ENCODE results near the gene BTBD9. TPM values are rescaled to one million over a fixed set of nuclear protein-coding genes. Genes with fewer than 3 reads are reported as not detected.

The BTBD9 gene
- total and polyA plus RNA-seq, 9 of the 15 experiments (the other 6 are each of a cell fraction or from before 2014, with no cell fraction given) = 0.08 to 1.6 (median 0.58) TPM

DNA sequence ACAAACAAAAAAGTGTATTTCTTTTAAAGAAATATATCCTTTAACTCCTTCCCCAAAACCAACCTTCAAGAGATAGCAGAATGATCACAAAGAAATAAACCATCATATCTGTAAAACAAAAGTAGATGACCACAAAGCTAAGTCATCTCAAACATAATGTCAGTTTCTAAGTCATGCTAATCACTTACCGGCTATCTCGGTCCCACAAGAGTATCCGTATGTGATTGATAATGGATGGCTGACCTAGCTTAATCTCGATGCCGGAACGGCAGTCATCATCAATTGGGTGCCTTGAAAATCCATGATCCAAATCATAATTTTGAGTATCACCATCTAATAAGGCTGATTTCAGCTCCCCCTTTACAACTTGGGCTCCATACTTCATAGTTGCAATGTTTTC is 59.7 kb downstream of the BTBD9 start (continued):
- TF ChIP-seq, protein P1, sequence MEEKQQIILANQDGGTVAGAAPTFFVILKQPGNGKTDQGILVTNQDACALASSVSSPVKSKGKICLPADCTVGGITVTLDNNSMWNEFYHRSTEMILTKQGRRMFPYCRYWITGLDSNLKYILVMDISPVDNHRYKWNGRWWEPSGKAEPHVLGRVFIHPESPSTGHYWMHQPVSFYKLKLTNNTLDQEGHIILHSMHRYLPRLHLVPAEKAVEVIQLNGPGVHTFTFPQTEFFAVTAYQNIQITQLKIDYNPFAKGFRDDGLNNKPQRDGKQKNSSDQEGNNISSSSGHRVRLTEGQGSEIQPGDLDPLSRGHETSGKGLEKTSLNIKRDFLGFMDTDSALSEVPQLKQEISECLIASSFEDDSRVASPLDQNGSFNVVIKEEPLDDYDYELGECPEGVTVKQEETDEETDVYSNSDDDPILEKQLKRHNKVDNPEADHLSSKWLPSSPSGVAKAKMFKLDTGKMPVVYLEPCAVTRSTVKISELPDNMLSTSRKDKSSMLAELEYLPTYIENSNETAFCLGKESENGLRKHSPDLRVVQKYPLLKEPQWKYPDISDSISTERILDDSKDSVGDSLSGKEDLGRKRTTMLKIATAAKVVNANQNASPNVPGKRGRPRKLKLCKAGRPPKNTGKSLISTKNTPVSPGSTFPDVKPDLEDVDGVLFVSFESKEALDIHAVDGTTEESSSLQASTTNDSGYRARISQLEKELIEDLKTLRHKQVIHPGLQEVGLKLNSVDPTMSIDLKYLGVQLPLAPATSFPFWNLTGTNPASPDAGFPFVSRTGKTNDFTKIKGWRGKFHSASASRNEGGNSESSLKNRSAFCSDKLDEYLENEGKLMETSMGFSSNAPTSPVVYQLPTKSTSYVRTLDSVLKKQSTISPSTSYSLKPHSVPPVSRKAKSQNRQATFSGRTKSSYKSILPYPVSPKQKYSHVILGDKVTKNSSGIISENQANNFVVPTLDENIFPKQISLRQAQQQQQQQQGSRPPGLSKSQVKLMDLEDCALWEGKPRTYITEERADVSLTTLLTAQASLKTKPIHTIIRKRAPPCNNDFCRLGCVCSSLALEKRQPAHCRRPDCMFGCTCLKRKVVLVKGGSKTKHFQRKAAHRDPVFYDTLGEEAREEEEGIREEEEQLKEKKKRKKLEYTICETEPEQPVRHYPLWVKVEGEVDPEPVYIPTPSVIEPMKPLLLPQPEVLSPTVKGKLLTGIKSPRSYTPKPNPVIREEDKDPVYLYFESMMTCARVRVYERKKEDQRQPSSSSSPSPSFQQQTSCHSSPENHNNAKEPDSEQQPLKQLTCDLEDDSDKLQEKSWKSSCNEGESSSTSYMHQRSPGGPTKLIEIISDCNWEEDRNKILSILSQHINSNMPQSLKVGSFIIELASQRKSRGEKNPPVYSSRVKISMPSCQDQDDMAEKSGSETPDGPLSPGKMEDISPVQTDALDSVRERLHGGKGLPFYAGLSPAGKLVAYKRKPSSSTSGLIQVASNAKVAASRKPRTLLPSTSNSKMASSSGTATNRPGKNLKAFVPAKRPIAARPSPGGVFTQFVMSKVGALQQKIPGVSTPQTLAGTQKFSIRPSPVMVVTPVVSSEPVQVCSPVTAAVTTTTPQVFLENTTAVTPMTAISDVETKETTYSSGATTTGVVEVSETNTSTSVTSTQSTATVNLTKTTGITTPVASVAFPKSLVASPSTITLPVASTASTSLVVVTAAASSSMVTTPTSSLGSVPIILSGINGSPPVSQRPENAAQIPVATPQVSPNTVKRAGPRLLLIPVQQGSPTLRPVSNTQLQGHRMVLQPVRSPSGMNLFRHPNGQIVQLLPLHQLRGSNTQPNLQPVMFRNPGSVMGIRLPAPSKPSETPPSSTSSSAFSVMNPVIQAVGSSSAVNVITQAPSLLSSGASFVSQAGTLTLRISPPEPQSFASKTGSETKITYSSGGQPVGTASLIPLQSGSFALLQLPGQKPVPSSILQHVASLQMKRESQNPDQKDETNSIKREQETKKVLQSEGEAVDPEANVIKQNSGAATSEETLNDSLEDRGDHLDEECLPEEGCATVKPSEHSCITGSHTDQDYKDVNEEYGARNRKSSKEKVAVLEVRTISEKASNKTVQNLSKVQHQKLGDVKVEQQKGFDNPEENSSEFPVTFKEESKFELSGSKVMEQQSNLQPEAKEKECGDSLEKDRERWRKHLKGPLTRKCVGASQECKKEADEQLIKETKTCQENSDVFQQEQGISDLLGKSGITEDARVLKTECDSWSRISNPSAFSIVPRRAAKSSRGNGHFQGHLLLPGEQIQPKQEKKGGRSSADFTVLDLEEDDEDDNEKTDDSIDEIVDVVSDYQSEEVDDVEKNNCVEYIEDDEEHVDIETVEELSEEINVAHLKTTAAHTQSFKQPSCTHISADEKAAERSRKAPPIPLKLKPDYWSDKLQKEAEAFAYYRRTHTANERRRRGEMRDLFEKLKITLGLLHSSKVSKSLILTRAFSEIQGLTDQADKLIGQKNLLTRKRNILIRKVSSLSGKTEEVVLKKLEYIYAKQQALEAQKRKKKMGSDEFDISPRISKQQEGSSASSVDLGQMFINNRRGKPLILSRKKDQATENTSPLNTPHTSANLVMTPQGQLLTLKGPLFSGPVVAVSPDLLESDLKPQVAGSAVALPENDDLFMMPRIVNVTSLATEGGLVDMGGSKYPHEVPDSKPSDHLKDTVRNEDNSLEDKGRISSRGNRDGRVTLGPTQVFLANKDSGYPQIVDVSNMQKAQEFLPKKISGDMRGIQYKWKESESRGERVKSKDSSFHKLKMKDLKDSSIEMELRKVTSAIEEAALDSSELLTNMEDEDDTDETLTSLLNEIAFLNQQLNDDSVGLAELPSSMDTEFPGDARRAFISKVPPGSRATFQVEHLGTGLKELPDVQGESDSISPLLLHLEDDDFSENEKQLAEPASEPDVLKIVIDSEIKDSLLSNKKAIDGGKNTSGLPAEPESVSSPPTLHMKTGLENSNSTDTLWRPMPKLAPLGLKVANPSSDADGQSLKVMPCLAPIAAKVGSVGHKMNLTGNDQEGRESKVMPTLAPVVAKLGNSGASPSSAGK (IDR thresholded peaks at IDR 0.05) = no peak
- no peak for TF ChIP-seq KHSRP (IDR thresholded peaks at IDR 0.05)
- TF ChIP-seq NFYB (IDR thresholded peaks at IDR 0.05; ENCODE audit: extremely low read depth, insufficient read length) = no peak
- TF ChIP-seq RBM25 (IDR thresholded peaks at IDR 0.05; ENCODE audit: low read depth, low read length, severe bottlenecking) = no peak
- TF ChIP-seq PPARD (CRISPR knock-in tag; IDR thresholded peaks at IDR 0.05) = no peak
- no peak for TF ChIP-seq HMG20A (CRISPR knock-in tag; conservative IDR thresholded peaks at IDR 0.05)
- TF ChIP-seq CCNT2 (IDR thresholded peaks at IDR 0.05; ENCODE audit: borderline replicate concordance, extremely low read depth, insufficient read length, low read depth, low read length) = no peak
- TF ChIP-seq ZNF146 (CRISPR knock-in tag; IDR thresholded peaks at IDR 0.05; ENCODE audit: unreplicated experiment) = no peak
- TF ChIP-seq MCM5 (IDR thresholded peaks at IDR 0.05; ENCODE audit: low read depth) = no peak
- TF ChIP-seq CHD1 (IDR thresholded peaks at IDR 0.05; ENCODE audit: low read length) = no peak
- no peak for TF ChIP-seq ASH1L (IDR thresholded peaks at IDR 0.05; ENCODE audit: borderline replicate concordance, low read depth, partially characterized antibody)
- peak; percentile 47; the same call in 1 of the 2 replicates for TF ChIP-seq NCOR1 (IDR thresholded peaks at IDR 0.05)
- TF ChIP-seq CTCFL (IDR thresholded peaks at IDR 0.05; ENCODE audit: borderline replicate concordance, insufficient read depth, low read depth, low read length, poor library complexity, severe bottlenecking) = no peak
- no peak for TF ChIP-seq MCM3 (IDR thresholded peaks at IDR 0.05)
- peak; percentile 10; the same call in 1 of the 2 replicates for TF ChIP-seq C11orf30 (IDR thresholded peaks at IDR 0.05; ENCODE audit: low read depth)
- TF ChIP-seq POLR2AphosphoS5 (IDR thresholded peaks at IDR 0.05; ENCODE audit: control insufficient read depth, insufficient read depth, low read depth, low read length) = peak; percentile 38; the same call in 1 of the 2 replicates
- TF ChIP-seq MEIS2 (IDR thresholded peaks at IDR 0.05; ENCODE audit: partially characterized antibody) = peak; percentile 22
